ENCODE measurements around the gene CD22. TPM values are rescaled to one million over a fixed set of nuclear protein-coding genes. Genes with fewer than 3 reads are reported as not detected.

CD22 gene
- total RNA-seq, 4 donors from 2014 or later = 7.2 to 22.8 (median 13.4) TPM

DNA sequence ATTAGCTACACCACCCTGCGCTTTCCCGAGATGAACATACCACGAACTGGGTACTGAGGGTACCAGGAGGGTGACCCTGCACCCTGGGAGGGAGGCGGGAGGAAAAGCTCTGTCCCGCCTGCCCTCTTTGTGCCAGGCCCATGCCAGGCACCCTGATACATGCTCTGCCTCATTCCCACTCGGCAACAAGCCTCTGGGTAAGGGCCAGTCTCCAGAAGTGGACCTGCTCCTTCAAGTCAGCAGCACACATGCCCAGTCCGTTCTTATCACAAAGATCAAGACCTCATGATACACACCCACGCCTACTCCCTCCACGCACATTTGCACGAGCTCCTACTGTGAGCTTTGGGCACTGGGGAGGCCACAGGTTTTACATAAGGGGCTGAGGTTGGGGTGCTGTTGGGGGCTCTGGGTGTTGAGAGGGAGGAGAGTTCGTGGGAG is 16.7 kb downstream of the CD22 start:
- Histone ChIP-seq H3K27ac (no peak overlapping the region), H3K36me3 (peaks cover 0 to 12% (median 0%) of the 10 kb centered on the region in 3 donors), H3K4me1 (peaks cover 0 to 6% (median 0%) of the 10 kb centered on the region in 4 donors), H3K27me3 (no peaks in the 10 kb centered on the region), H3K9me3 (no peaks in the 10 kb centered on the region), H3K4me3 (no peak overlapping the region)
- 77 to 84% methylated on average over 11 of the region's 11 CpGs for WGBS, 2 donors
- no peak for DNase-seq (ENCODE audit: low spot score in 2 of 2)
- no peak for TF ChIP-seq POLR2A (IDR thresholded peaks at IDR 0.05)
- TF ChIP-seq EP300 (IDR thresholded peaks at IDR 0.05) = no peak
- TF ChIP-seq, protein P1, sequence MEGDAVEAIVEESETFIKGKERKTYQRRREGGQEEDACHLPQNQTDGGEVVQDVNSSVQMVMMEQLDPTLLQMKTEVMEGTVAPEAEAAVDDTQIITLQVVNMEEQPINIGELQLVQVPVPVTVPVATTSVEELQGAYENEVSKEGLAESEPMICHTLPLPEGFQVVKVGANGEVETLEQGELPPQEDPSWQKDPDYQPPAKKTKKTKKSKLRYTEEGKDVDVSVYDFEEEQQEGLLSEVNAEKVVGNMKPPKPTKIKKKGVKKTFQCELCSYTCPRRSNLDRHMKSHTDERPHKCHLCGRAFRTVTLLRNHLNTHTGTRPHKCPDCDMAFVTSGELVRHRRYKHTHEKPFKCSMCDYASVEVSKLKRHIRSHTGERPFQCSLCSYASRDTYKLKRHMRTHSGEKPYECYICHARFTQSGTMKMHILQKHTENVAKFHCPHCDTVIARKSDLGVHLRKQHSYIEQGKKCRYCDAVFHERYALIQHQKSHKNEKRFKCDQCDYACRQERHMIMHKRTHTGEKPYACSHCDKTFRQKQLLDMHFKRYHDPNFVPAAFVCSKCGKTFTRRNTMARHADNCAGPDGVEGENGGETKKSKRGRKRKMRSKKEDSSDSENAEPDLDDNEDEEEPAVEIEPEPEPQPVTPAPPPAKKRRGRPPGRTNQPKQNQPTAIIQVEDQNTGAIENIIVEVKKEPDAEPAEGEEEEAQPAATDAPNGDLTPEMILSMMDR (IDR thresholded peaks at IDR 0.05) = no peak

DNA sequence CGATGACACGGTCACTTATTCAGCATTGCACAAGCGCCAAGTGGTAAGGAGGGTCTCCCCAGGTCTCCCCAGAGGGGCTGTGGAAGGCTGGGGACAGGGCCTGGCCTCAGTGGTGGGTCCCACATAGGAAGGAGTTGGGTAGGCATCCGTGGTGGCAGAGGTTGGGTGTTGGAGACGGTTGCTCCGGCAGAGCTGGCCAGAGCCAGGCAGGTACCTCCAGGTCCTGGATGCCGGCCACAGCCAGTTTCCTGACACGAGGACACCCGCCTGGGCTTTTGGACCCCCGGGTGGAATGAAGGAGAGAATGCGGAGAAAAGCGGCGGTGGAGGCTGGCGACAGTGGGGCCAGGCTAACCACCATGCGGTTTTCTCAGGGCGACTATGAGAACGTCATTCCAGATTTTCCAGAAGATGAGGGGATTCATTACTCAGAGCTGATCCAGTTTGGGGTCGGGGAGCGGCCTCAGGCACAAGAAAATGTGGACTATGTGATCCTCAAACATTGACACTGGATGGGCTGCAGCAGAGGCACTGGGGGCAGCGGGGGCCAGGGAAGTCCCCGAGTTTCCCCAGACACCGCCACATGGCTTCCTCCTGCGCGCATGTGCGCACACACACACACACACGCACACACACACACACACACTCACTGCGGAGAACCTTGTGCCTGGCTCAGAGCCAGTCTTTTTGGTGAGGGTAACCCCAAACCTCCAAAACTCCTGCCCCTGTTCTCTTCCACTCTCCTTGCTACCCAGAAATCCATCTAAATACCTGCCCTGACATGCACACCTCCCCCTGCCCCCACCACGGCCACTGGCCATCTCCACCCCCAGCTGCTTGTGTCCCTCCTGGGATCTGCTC is 17.4 kb downstream of the CD22 start:
- peak in 1 of 2 donors; percentile 30 for DNase-seq (ENCODE audit: low spot score in 2 of 2)
- TF ChIP-seq EP300 (IDR thresholded peaks at IDR 0.05) (no peak), POLR2A (IDR thresholded peaks at IDR 0.05) (no peak)
- TF ChIP-seq, protein P1 (IDR thresholded peaks at IDR 0.05) = no peak
- Histone ChIP-seq H3K27ac (no peak overlapping the region), H3K36me3 (peaks cover 0 to 8% (median 0%) of the 10 kb centered on the region in 3 donors), H3K4me1 (peaks cover 0 to 6% (median 0%) of the 10 kb centered on the region in 4 donors), H3K27me3 (no peaks in the 10 kb centered on the region), H3K9me3 (no peaks in the 10 kb centered on the region), H3K4me3 (no peak overlapping the region)
- WGBS, 2 donors = 73% methylated on average over 28 of the region's 28 CpGs

DNA sequence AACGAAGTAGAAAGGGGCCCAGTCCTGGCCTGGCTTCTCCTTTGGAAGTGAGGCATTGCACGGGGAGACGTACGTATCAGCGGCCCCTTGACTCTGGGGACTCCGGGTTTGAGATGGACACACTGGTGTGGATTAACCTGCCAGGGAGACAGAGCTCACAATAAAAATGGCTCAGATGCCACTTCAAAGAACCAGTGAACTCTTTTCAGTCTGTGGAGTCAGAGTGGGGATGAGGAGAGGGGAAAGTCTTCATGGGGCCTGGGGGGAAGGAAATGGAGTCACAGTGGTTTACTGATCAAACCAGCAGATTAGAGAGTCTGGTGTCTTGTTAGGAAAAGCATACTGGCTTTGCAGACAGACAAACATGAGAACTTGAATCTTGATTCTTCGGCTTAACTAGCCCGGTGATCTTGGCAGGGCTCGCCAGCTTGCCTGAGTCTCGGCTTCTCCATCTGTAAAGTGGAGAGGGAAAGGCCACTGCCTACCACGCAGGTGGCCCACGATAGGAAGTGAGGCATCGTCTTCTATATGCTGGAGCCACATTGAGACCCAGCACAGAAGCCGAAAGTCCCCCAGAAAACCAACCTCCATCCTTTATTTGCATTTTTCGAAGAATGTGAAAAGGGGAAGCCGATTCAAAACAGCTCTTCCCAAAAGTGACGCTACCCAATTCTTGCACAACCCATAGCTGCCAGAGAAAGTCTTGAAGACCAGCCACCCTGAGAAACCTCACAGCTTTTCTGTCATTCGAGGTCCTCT is 18.4 kb downstream of the CD22 start, which contains the start of gene FFAR1:
Gene FFAR1, plus strand, starts transcription at position 732 of the 759 bp plus-strand sequence. CDS start 3,650 bp downstream, outside the sequence.
- peak in 1 of 2 donors; percentile 37 for DNase-seq (ENCODE audit: low spot score in 2 of 2)
- H3K27me3 ChIP-seq = no peaks in the 10 kb centered on the region
- 68 to 76% methylated on average over 18 of the region's 18 CpGs for WGBS, 2 donors
- H3K9me3 ChIP-seq = no peaks in the 10 kb centered on the region
- peaks cover 0 to 6% (median 0%) of the 10 kb centered on the region in 4 donors for H3K4me1 ChIP-seq
- peak within 1 kb of the TSS in 1 of 4 donors; percentile 8 for H3K27ac ChIP-seq
- H3K4me3 ChIP-seq = no peak within 1 kb of the TSS
- TF ChIP-seq EP300 (IDR thresholded peaks at IDR 0.05) = peak in 1 of 2 donors; percentile 16
- no peak for TF ChIP-seq POLR2A (IDR thresholded peaks at IDR 0.05)
- TF ChIP-seq, protein P1 (IDR thresholded peaks at IDR 0.05) = no peak
- peaks cover 0 to 8% (median 0%) of the 10 kb centered on the region in 3 donors for H3K36me3 ChIP-seq

DNA sequence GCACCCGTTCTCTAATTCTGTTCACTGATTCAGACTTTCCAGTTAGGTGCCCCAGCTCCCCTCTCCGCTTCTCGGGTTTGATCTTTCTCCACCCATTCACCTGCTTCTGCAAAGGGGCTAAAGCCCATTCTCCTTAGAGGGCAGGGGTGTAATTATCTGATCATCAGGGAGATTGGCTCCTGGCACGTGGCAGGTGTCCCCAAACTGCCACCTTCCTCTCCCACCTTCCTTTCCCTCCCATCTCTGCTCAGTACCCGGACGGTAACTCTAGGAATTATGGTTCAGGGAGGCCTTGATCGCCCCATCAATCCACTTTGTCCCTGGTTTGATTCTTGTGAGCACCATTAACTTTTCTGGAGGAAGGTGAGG is 18.9 kb downstream of the CD22 start:
- Histone ChIP-seq H3K36me3 (peaks cover 0 to 8% (median 0%) of the 10 kb centered on the region in 3 donors), H3K4me3 (no peak overlapping the region), H3K27me3 (no peaks in the 10 kb centered on the region), H3K27ac (no peak overlapping the region), H3K4me1 (peaks cover 0 to 6% (median 0%) of the 10 kb centered on the region in 4 donors), H3K9me3 (no peaks in the 10 kb centered on the region)
- TF ChIP-seq EP300 (IDR thresholded peaks at IDR 0.05) (no peak), POLR2A (IDR thresholded peaks at IDR 0.05) (no peak)
- TF ChIP-seq, protein P1 (IDR thresholded peaks at IDR 0.05) = no peak
- DNase-seq (ENCODE audit: low spot score in 2 of 2) = no peak
- 76 to 79% methylated on average over 7 of the region's 7 CpGs for WGBS, 2 donors

All from tibial nerve (tissue), 4 donors.